IPS-NIHi7 (cell line): ENCODE measurements around the gene SBK2.
"Not testable (repeated sequence)": the region's sequence is repeated elsewhere in the genome, so short reads cannot be mapped to it uniquely, and the experiment has no call there.

Experiments used
- DNase-seq: peaks from one replicate; pipeline ENCODE4 v3.0.0; 2012; ENCODE audit warnings: mixed read lengths; ENCODE audit errors: extremely low spot score

The SBK2 gene

DNA sequence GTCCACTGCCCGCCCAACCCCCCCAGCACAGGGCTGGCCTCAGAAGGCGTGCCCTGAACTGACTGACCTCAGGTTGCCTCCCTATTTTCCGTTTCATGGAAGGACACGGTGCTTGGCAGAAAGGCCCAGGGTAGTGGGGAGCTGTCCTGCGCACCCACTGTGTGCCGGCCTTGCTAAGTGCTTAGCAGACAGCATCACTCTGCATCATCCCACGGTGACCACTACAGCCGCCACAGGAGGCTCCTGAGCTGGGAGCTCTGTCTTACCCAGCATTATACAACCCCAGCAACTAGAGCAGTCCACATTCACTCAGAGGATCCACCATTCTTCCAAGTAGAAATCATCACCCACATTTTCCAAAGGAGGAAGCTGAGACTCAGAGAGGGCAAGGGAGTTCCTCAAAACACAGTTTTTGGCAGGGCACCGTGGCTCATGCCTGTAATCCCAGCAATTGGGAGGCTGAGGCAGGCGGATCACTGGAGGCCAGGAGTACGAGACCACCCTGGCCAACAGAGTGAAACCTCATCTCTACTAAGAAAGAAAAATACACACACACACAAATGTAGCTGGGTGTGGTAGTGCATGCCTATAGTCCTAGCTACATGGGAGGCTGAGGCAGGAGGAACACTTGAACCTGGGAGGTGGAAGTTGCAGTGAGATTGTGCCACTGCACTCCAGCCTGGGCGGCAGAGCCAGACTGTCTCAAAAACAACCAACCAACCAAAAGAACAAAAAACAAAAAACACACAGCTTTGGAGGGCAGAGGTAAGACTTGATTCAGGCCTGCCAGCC is 1.6 kb downstream of the SBK2 start:
- DNase-seq, result no peak

DNA sequence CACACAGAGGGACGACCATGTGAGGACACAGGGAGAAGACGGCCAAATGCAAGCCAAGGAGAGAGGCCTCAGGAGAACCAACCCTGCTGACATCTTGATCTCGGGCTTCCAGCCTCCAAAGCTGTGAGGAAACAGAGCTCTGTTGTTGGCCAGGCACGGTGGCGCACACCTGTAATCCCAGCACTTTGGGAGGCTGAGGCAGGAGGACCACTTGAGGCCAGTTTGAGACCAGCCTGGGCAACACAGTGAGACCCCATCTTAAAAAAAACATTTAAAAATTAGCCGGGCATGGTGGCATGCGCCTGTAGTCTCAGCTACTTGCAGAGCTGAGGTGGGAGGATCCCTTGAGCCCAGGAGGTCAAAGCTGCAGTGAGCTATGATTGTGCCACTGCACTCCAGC is 2.7 kb downstream of the SBK2 start:
- not testable (repeated sequence) for DNase-seq

DNA sequence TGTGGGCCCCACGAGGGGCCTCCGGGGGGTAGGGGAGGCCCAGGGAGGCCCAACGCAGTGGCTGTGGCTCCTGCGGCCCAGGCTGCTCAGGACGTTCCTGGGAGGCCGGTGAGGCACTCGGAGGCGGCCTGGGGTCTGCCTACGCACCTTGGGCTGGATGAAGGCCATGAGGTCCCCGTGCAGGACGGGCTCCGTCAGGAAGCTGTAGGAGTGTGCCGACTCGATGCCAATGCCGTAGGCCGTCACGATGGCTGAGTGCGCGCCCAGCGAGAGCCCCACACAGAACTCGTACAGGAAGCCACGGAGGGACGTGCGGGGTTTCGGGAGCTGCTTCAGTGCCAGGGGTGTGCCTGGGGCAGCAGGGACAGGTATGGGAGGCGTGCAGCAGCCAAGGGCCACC is 5.9 kb downstream of the SBK2 start:
- DNase-seq, result no peak

DNA sequence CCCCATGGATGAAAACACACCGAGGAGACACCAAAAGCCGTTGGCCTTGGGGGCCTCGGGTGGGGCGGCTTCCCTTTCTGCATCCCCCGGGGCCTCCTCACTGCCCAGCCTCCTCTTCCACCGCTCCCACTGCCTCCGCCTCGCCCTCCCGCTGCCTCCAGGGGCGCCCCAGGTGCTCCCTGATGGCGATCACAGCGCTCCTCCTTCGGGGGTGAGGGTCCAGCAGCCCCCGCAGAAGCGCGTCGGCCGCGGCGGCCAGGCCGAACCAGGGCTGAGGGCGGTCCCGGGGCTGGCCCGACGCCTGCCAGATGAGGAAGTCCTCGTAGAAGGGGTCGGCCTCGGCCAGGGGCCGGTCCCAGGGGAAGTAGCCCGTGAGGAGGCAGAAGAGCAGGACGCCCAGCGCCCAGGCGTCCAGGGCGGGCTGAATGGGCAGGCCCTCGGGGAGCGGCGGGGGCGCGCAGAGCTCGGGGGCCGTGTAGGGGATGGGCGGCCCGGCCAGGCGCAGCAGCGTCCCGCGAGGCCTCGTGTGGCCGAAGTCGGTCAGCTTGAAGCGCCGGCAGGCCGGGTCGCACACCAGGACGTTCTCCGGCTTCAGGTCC is 7.2 kb downstream of the SBK2 start:
- no peak for DNase-seq

DNA sequence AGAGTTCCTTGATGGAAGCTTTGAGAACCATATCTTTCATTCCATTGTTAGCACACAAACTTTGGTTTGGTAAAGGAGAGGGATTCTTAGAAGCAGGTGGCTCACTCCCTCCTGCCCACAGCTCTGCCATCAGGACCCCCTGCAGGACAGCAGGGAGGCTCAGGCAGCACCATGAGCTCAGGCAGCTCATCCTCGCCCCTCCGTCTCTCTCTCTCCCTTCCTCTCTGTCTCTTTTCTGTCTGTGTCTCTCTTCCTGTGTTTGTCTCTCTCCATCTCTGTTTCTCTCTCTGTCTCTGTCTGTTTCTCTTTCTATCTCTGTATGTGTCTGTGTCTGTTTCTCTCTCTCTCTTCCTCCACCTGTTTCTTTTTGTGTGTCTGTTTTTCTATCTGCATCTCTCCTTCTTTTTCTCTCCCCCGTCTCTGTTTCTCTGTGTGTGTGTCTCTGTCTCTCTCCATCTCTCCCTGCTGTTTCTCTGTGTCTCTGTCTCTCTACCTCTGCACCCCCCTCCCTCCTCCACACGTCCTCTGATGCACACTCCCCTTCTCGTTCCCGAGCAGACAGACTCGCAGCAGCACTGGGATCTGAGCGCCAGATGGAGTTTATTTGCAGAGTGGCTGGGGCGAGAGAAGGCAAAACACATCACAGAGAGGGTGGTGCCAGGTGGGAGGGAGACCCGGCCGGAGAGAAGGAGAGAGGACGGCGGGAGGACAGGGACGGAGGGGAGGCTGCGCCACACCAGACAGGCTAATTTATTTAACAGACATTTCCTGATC is 8.7 kb downstream of the SBK2 start:
- DNase-seq, result no peak

DNA sequence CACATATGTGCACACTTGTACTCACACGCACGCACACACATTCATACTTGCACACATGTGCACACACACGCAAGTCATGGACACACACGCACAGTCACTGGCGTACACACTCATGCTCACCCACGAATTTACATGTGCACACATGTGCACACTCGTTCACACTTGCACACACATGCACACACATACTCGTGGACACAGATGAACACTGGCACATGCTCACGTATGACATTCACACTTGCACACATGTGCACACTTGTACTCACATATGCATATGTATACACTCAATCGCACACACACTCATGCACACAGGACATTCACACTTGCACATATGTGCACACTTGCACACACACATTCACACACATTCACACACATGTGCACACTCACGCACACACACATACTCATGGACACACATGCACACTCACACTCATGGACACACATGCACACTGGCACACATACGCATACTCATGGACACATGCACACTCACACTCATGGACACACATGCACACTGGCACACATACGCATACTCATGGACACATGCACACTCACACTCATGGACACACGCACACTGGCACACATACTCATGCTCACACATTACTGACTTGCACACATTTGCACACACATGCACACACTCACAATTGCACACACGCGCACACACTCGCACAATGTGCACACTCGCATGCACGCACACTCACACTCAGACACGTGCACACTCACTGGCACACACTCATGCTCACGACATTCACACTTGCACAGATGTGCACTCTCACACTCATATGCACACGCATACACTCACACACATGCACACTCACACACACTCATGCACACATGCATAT is 9.5 kb downstream of the SBK2 start:
- no peak for DNase-seq

DNA sequence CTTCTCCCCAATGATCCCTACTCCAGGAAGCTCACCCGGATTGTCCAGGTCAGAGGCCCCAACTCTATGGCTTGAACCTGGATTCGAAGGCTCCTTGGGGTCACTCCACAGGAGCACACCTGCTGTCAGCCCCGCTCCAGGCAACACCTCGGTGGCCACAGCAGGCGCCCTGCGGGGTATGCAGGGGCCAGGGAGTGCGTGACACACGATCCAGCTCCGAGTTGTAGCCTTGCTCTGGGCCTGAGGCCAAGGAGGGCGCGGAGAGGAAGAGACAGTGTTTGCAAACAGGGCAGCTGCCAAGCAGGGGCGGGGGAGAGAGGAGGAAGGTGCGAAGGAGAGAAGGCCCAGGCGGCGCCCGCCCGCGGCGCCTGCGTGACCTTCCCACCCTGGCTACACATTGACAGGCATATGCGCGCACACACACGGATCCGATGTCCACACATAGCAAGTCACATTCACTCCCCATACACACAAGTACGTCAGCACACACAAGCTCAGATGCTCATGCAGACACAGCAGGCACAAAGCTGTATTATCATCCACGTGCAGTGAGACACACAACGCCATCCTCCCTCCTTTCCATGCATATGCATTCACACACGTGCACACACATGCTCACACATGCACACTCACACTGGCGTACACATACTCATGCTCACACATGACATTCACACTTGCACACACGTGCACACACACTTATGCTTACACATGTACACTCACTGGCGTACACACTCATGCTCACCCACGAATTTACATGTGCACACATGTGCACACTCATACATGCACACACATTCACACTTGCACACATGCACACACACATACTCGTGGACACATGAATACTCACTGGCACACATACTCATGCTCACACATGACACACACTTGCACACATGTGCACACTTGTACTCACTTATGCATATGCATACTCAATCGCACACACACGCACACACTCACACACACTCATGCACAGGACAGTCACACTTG is 10.4 kb downstream of the SBK2 start:
- DNase-seq, result peak; percentile 53

DNA sequence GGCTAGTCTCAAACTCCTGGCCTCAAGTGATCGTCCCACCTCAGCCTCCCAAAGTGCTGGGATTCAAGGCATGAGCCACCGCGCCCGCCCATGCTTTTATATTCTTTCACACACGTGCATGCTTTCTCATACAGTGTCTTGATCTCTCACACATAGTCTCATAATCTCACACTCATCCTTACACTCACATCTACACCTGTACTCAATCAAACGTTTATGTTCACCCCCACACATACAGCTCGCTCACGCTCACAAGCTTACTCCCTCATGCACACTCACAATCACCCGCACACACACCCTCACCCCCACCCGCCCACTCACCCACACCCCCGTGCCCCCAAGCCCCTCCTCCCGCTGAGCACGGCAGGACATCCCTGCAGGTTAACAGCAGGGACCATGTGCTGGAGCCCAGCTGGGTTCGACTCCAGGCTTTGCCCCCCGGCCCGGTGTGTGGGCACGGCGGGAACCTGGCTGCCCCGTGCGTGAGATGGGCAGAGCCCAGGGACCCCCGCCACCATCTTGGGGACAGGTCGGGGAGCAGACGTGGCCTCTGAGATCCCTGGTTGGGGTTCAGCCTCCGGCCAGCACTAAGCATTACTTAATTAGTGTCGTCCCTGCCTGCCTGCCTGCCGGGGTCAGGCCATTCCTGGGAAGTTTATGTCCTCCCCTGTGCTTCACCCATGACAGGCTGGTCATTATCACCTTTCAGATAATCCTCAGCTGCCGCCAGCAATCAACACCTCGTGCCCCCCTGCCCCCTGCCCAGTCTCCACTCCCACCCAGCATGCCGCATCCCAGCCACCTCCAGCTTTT is 11.4 kb downstream of the SBK2 start:
- DNase-seq, result no peak

DNA sequence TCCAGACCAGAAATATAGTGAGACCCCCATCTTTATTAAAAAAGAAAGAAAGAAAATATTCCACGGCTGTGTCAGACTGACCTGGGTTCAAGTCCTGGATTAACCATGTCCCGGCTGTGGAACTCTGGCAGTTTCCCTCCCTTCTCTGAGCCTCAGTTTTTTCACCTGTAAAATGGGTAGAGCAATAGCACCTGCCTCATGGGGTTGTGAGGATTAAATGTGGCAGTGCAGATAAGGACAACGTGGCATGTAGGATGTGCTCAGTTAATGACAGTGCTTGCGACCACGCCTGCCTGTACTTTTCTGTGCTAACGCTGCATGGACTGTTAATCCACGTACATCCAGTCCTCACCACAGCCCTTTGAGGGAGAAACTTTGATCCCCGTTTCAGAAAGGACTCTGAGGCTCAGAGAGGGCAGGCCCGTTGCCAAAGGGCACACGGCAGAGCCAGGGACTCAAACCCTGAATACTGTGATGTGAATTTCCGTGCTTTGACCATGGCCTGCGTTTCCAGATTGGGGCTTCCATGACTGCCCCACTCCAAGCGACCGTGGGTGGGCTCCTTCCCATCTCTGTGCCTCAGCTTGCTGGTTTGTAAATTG is 16.1 kb downstream of the SBK2 start:
- no peak for DNase-seq

DNA sequence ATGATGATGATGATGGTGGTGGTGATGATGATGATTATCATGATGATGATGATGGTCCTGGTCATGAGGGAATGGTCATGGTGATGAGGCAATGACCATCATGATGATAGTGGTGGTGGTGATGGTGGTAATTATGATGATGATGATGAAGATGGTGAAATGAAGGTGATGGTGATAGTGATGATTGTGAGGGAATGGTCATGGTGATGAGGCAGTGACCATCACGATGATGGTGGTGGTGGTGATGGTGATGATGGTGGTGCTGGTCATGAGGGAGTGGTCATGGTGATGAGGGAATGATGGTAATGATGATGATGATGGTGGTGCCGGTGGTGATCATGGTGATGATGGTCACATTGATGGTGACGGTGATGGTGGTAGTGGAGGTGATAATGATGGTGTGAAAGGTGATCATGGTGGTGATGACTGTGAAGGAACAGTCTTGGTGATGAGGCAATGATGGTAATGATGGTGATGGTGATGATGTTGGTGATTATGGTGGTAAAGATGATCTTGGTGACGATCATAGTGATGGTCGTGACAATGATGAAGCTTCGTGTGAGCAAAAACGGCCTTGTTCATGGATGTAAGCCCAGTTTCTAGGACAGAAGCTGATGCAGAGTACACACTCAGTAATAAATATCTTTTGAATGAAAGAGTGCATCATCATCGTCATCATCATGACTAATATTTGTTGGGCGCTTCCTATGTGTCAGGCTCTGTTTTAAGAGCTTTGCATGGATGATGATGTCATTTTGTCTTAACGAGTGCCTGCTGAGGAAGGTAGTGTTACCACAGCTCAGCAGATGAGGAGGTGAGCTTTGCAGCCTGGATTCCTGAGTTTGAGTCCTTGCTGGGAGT is 17.3 kb downstream of the SBK2 start:
- DNase-seq, result no peak

DNA sequence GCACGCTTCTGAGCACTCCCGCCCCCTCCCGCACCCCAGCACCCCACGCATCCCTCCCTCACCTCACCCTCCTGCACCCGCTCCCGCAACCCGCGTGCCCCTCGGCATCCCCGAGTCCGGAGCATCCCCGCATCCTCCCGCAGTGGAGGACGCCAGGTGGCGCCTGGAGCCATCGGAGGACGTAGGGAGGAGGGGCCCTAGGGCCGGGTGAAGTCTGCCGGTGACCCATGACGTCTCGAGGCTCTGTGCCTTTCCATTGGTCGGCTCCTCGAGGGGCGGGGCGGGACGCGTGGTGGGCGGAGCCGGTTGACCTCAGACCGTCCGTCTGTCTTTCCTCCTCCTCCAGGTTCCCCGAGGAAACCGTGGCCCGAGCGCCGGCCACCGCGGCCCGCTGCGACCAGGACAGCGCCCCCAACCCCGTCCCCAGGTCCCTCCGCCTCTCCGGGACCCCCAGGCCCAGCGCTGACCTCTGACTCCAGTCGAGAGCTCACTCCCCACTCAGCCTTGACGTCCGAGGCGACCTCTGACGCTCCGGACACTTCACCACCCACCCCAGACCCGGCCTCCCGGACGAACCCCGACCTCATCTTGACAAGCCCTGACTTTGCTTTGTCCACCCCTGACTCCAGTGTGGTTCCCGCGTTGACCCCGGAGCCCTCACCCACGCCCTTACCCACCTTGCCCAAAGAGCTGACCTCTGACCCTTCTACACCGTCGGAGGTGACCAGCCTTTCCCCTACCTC is 19.9 kb downstream of the SBK2 start:
- peak; percentile 100 for DNase-seq

DNA sequence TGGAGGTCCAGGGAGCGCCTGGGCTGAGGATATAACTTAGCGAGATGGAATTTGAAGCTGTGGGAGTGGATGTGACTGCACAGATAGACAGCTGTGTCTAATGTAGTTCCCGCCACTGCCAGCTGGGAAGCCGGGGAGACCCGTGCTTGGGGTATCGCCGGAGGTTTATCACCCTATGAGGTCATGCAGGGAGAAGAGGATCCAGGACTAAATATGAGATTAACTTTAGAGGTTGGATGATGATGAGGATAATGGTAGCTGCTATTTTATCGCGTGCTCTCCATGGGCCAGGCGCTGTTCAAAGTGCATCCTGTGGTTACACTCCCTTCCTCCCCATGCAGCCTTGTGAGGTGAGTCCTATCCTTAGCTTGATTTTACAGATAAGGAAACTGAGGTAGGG is 28.8 kb downstream of the SBK2 start:
- no peak for DNase-seq

DNA sequence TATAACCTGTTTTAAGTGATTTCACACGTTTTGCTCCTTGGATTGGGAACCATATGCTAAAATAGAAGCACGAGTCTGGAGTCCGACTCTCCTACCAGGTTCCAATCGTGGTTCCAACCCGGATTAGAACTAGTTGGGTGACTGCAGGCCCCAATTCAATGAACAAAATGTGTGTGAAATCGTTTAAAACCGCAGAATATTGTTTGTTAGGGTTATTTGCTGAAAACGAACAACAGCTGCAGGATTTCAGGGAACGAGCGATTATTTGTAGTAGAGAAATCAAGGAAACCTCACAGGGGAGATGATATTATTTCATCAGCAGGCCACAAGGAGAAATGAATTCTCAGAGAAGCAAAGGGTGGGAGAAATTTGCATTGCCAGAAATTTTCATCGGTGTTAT is 32.0 kb downstream of the SBK2 start:
- no peak for DNase-seq

DNA sequence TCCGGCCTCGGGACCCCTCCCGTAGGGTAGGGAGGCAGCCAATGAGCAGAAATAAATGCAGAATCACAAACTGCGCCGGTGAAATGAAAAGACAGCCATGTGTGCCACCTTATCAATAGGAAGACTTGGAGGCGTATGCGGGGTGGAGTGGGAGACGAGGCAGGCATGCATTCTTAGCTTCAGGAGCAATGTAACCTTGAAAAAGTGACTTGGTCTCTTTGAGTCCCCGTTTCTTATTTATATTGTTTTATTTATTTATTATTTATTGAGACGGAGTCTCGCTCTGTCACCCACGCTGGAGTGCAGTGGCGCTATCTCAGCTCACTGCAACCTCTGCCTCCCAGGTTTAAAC is 32.7 kb downstream of the SBK2 start:
- DNase-seq, result no peak

DNA sequence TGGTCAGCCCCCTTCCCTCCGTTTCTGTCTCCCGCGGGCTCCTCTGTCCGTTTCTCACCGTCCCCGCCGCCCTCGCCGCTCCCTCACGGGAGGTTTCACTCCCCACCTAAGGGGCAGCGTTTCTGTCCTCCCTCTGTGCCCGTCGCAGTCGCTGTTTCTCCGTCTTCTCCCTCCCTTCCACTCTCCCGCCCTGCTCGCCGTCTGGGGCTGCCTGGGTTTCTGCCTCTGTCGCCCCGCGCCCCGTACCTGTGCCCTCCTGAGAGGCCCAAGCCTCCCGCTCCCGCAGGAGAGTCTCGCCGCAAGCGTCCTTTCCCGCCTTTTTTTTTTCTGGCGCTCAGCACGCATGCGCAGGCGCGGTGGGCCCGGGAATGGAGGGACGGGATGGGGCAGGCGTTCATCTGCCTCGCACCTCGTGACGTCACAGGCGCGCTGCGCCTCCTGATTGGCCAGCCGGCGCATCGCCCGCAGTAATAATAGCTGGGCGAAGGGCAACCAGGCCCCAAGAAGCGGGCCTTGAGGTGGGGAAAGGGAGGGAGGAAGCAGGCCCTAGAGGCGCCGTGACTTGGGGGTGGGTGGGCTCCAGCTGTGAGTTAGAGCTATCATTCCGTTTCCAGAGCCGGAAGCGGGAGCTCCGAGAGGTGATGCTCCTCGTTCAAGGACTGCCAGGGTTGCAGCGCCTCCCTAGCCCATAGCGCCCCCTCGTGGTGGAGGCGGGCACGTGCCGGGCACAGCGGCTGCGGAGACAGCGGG is 33.3 kb downstream of the SBK2 start:
- DNase-seq, result peak; percentile 98

DNA sequence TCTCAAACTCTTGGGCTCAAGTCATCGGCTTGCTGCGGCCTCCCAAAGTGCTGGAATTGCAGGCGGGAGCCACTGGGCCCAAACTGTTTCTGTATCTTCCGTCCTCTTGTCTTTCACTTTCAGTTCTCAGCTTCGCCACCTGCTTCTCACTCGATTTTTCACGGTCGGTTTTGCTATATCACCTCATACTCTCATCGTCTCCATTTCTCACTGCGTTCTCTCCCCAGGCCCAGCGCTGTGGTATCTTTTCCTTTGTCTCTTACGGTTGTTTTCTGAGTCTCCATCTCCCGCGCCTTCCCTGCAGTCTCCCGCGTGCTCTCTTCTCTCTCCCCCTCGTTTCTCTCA is 33.8 kb downstream of the SBK2 start:
- DNase-seq, result no peak

DNA sequence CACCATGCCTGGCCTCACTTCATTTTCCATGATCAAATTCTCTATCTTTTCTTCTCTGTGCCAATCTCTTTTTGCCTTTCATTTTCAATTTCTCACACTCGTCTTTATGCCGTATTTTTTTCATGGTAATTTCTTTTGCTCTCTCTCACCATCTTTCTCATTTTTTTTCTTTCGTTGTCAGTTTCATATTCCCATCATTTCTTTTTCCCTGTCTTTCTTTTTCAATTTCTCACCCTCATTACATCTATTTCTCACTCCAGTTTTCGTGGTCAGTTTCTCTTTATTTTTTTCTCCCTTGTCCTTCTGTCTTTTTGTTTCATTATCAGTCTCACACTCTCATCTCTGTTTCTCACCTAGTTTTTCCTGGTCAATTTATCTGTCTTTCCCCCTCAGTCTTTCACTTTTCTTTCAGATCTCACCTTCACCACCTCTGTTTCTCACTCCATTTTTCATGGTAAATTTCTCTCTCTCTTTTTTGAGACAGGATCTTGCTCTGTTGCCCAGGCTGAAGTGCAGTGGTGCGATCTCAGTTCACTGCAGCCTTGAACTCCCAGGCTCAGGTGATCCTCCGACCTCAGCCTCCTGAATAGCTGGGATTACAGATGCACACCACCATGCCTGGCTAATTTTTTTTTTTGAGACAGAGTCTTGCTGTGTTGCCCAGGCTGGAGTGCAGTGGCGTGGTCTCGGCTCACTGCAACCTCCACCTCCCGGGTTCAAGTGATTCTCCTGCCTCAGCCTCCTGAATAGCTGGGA is 34.6 kb downstream of the SBK2 start:
- no peak for DNase-seq
